ENCODE measurements around the gene UQCC5.

Gene UQCC5

DNA sequence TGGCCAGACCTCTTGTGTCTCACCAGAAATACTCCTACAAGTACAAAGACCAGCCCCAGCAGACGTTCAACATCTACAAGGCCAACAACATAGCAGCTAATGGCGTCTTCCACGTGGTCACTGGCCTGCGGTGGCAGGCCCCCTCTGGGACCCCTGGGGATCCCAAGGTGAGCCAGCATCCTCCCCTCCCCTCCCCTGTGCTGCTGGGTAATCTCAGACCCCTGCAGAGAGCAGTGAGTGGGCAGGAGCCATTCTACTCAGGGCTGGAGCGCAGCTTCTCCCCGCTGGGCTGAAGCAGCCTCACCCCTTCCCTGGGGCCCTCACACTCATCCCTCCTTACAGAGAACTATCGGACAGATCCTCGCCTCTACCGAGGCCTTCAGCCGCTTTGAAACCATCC lies 31.4 kb upstream of the UQCC5 start:
- DNase-seq, result no peak

DNA sequence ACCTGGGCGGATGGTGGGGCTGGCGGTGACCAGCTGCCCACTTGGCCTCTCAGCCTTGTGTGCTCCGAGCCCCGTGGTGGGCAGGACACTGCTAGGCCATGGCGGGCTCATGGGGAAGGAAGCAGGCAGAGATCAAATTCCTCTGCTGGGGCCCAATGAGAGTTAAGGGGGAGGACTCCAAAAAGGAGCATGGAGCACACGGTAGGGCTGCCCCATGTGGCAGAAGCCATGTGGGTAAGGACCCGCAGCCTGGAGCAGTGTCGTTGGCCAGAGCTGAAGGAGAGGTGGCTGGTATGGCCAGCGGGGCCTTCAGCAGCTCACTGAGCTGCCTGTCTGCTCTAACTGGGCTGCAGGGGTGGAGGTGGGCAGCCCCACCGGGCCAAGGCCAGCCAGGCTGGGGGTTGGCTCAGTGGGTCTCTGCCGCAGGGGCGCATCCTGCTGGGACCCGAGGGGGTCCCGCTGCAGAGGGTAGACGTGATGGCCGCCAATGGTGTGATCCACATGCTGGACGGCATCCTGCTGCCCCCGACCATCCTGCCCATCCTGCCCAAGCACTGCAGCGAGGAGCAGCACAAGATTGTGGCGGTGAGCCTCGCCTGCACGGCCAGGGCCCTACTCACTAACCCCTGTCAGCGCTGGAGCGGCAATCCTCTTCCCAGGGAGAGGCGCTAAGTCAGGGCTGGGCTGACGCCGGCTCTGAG lies 30.0 kb upstream of the UQCC5 start:
- DNase-seq, result no peak

DNA sequence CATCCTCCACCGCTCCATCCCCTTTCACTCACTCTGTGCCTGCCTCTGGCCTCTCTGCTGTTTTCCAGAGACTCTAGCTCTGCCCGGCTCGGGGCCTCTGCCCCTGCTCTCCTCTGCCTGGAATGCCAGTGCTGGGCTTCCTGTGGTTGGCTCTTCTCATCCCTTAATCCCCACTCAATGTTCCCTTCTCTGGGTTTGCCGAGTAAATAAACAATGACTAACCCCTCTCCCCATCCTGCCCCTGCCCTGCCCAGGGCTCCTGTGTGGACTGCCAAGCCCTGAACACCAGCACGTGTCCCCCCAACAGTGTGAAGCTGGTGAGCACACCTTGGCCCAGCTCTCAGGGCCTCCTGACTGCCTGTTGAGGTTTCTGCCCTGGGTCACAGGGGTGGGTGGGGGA lies 29.0 kb upstream of the UQCC5 start:
- no peak for DNase-seq

DNA sequence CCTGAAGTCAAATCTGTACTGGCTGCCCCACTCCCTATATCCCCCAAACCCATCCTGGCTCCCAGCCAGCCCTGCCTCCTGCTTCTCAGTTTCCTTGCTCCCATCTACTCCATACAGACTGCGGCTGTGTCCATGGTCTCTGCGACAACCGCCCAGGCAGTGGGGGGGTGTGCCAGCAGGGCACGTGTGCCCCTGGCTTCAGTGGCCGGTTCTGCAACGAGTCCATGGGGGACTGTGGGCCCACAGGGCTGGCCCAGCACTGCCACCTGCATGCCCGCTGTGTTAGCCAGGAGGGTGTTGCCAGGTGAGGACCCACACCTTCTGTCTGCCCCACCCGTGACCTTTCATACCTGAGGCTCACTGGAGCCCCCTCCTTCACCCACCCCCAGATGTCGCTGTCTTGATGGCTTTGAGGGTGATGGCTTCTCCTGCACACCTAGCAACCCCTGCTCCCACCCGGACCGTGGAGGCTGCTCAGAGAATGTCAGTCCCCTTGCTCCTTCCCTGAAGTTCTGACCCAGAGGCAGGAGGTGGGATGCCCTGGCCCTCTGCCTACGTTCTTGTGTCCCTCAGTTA lies 26.6 kb upstream of the UQCC5 start:
- DNase-seq, result no peak

DNA sequence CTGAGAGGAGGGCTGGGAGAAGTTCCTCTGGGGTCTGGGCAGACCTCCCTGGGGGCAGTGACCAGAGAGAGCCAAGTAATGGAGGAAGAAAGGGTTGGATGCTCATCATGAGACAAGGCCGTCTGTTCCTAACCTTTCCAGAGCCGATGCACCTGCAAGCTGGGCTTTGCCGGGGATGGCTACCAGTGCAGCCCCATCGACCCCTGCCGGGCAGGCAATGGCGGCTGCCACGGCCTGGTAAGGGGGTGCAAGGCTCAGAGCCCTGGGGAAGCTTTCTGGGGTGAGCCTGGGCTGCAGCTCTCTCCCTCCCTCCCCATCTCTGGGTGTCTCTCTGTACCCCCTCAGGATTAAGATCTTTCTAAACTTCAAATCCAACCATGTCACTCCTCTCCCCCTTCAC lies 24.9 kb upstream of the UQCC5 start:
- DNase-seq, result no peak

DNA sequence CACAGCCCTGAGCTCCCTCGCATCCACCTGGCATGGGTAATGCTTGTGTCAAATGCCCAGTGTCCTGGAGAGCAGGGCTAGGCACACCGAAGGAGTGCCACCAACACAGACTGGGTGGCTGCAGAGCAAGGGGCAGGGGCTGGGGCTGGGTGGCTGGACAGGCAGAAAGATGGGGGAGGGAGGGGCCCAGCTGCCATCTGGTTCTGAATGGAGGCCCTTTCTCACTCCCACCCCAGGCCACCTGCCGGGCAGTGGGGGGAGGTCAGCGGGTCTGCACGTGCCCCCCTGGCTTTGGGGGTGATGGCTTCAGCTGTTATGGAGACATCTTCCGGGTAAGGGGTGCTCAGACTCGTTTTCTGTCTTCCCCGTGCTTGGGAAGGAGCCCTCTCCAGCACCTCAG lies 24.3 kb upstream of the UQCC5 start:
- no peak for DNase-seq

DNA sequence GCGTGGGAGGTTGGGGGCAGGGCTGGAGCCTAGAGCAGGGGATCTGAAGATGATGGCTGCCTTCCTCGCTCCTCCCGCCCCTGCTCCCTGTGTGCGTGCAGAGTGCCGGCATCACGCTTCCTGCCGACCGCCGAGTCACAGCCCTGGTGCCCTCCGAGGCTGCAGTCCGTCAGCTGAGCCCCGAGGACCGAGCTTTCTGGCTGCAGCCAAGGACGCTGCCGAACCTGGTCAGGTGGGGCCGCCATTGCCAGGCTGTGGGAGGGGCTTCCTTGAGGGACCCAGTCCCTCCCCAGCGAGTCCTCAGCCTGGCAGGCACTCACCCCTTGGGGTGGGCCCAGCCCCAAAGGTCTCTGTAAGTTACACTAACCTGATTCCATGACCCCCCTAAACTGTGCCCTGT lies 23.7 kb upstream of the UQCC5 start:
- DNase-seq, result no peak

DNA sequence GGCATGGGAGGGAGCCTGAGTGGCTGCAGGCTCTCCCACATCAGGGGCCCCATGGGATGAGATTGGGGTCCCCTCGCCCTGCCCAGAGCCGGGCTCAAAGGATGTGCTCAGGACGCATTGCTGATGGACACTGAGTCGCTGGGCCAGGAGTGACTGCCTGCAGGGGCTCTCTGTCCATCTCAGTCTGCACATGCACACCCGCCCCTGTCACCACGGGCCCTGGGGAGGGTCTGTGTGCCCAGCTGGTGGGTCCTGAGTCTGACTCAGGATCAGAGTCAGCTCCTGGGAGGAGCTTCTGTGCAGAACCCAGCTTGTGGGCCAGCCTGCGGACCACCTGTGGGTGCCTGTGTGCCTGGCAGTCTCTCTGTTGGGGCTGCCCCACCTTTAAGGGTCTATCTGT lies 23.1 kb upstream of the UQCC5 start:
- no peak for DNase-seq

DNA sequence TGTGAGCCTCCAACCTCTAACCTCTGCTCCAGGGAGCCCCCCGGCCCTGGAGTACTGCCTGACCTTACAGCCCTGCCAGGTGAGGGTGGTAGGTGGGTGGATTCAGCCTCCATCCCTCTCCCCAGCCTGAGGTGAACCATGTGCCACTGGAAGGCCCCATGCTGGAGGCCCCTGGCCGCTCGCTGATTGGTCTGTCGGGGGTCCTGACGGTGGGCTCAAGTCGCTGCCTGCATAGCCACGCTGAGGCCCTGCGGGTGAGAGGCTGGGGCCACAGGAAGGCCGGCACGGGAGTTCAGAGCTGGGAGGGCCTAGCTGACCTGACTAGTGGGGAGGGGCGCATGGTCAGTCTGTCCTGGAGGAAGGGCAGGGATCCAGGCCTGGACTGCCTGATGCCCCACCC lies 21.8 kb upstream of the UQCC5 start:
- DNase-seq, result no peak

DNA sequence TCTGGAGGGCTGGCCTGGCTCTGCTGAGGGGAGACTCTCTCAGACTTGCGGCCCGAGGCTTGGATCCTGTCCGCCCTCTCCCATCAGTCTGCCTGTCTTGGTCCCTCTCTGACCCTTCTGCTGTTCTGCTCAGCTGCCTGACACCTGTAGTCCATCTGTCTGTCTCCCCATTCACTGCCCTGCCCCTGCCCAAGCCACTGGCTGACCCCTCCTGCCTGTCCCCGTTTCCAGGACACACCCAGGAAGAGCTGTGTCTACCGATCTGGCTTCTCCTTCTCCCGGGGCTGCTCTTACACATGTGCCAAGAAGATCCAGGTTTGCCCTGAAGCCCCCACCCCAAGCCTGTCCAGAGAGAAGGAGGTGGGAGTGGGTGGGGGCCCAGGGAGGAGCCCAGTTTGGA lies 21.2 kb upstream of the UQCC5 start:
- DNase-seq, result no peak

DNA sequence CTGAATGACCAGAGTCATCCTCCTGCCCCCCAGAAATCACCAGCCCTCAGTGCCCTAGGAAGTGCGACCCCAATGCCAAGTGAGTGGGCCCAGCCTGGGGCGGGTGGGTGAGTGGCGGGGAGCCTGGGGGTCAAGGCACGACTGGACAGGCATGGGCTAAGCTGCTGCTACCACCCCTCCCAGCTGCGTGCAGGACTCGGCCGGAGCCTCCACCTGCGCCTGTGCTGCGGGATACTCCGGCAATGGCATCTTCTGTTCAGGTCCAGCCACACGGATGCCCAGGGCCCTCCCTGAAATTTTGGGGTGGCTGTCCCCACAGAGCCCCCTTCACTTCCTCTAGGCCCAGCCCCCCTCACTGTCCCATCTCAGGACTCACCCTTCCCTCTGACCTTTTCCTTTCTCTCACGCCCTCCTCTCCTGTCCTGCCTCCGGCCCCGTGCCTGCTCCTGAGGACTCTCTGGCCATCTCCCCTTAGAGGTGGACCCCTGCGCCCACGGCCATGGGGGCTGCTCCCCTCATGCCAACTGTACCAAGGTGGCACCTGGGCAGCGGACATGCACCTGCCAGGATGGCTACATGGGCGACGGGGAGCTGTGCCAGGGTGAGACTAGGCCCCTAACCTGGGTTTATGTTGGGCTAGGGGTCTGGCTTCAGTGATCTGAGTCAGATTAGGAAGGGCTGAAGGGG lies 19.8 kb upstream of the UQCC5 start:
- no peak for DNase-seq

DNA sequence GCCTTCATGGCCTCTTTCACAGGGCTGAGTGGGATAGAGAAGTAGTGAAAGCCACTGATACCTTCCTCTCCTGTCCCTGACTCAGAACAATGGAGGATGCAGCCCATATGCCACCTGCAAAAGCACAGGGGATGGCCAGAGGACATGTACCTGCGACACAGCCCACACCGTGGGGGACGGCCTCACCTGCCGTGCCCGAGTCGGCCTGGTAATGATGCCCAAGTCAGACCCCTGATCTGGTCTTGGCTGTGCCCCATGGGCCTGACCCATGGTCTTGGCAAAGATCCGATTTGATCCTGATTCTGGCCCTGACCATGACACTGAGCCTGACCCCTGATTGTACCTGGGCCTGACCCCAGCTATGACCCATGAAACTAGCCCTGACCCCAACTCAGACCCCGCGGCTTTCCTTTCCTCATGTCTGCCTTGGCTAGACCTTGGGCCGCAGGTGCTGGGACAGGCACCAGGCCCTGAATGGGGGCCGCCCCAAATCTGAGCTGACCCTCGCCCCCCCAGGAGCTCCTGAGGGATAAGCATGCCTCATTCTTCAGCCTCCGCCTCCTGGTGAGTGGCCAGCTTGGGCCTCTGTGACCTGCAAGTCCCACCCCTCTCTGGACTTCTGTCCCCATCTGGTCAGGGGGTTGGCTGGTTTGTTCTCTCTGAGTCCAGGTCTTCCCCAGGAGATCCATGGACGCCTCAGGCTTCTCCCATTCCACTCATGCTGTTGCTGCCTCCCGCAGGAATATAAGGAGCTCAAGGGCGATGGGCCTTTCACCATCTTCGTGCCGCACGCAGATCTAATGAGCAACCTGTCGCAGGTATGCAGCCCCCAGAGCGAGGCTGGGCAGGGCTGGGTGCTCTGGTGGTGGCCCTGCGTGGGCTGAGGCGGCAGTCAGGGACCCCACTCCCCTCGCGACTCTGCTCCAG lies 18.3 kb upstream of the UQCC5 start:
- no peak for DNase-seq

DNA sequence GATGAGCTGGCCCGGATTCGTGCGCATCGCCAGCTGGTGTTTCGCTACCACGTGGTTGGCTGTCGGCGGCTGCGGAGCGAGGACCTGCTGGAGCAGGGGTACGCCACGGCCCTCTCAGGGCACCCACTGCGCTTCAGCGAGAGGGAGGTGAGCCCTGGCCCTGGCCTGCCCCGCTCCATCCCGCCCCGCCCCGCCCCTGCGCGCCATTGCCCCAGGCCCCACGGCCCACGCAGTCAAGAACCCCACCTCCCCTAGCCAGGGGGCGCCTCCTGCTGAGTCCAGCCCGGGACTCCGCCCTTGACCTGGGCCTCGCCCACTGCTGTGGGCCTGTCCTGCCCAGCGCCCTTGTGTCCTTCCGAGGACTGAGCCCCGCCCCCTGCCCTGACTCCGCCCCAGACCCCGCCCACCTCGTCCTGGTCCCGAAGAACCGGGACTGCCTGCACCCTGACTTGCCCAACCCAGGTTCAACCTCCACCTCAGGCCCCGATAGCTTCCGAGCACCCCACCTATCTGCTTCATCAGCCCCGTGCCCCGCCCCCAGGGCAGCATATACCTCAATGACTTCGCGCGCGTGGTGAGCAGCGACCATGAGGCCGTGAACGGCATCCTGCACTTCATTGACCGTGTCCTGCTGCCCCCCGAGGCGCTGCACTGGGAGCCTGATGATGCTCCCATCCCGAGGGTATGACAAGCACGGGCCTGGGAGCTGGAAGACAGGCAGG lies 17.5 kb upstream of the UQCC5 start:
- DNase-seq, result no peak

DNA sequence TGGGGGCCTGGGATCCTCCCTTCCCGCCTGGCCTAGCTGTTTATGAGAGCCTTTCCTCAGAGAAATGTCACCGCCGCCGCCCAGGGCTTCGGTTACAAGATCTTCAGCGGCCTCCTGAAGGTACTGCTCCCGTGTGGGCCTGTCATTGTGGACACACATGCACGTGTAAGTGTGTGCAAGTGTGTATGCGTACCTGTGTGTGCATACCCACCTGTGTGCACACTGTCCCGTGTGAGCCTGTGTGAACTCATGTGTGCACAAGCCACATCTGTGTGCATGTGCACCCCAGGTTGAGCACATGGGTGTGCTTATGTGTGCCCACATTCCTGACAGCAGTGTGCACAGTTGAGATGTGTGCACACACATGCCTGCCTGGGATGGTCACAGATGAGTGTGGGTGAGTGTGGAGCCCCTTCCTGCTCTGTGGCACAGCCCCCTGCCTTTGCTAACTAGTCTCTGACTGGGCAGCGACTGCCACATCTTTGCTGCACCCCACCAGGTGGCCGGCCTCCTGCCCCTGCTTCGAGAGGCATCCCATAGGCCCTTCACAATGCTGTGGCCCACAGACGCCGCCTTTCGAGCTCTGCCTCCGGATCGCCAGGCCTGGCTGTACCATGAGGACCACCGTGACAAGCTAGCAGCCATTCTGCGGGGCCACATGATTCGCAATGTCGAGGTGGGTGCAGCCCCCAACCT lies 16.8 kb upstream of the UQCC5 start:
- DNase-seq, result no peak

DNA sequence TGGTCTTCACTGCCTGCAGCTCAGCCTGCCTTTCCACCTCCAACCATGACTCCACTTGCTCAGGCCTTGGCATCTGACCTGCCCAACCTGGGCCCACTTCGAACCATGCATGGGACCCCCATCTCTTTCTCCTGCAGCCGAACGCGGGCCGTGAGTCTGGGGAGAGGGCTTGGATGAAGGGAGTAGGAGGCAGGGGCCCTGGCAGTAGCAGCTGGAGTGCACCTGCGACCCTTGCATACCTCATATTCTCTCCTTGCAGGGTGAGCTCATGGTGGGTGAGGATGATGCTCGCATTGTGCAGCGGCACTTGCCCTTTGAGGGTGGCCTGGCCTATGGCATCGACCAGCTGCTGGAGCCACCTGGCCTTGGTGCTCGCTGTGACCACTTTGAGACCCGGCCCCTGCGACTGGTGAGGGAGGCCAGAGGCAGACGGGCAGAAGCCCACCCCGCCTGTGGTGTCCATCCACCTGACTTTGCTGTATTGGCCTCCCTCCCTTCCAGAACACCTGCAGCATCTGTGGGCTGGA lies 16.2 kb upstream of the UQCC5 start:
- no peak for DNase-seq

DNA sequence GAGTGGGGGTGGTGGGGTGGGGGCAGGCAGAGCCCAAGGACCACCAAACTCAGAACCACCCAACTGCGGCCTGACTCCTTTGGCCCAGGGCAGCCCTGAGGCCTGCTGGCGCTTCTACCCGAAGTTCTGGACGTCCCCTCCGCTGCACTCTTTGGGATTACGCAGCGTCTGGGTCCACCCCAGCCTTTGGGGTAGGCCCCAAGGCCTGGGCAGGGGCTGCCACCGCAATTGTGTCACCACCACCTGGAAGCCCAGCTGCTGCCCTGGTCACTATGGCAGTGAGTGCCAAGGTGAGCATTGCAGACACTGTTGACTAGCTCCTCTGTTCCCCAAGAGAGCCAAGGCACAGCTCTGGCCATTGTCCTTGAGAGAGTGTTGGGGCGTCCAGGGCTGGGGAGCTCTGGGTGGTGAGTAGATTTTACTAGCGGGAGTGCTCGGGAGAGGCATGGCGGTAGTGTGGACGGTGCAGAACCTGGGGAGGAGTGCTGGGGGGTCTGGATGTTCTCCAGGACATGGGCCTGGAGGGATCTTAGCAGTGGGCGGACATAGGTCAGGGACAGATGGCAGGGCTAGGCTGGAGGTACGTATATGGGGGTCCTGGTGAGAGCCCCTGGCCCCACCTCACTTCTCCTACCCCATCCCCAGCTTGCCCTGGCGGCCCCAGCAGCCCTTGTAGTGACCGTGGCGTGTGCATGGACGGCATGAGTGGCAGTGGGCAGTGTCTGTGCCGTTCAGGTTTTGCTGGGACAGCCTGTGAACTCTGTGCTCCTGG lies 15.5 kb upstream of the UQCC5 start:
- no peak for DNase-seq

DNA sequence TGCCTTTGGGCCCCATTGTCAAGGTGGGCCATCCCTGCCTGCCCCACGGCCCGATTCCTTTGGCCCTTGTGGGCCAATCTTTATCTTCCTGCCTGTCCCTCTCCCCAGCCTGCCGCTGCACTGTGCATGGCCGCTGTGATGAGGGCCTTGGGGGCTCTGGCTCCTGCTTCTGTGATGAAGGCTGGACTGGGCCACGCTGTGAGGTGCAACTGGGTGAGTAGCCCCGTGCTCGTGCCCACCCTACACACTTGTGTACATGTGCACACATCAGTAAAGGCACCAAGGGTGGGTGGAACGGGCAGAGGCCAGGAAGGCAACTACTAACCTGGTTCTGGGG lies 14.9 kb upstream of the UQCC5 start:
- no peak for DNase-seq

DNA sequence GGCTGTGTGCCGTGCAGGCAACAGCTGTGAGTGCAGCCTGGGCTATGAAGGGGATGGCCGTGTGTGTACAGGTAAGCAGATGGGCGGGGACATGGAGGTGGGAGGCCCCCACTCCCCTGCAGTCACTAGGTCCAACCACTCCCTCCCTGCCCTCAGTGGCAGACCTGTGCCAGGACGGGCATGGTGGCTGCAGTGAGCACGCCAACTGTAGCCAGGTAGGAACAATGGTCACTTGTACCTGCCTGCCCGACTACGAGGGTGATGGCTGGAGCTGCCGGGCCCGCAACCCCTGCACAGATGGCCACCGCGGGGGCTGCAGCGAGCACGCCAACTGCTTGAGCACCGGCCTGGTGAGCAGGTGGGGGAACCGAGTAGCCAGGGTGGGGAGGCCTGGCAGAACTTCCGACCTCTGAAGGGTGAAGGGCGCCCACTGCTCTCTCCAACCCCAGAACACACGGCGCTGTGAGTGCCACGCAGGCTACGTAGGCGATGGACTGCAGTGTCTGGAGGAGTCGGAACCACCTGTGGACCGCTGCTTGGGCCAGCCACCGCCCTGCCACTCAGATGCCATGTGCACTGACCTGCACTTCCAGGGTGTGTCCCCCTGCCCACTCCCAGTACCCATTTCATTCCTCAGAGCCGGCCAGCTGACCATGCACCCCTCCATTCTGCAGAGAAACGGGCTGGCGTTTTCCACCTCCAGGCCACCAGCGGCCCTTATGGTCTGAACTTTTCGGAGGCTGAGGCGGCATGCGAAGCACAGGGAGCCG lies 14.3 kb upstream of the UQCC5 start:
- DNase-seq, result no peak

DNA sequence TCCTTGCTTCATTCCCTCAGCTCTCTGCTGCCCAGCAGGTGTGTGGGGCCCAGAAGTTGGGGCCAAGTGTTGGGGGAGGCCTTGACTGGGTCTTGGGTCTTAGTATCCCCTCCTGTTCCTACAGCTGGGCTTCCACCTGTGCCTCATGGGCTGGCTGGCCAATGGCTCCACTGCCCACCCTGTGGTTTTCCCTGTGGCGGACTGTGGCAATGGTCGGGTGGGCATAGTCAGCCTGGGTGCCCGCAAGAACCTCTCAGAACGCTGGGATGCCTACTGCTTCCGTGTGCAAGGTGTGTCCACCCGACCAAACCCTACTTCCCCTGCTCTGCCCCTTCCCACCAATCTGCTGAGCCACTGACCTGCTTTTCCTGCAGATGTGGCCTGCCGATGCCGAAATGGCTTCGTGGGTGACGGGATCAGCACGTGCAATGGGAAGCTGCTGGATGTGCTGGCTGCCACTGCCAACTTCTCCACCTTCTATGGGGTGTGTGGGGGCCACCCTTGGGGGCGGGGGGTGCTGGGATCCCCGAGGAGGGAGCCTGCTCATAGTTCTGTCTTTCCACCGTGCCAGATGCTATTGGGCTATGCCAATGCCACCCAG lies 13.7 kb upstream of the UQCC5 start:
- DNase-seq, result no peak
